ENCODE data around the gene CAPNS1. TPM values are rescaled to one million over a fixed set of nuclear protein-coding genes. Genes with fewer than 3 reads are reported as not detected.

CAPNS1 gene
- total and polyA plus RNA-seq, 3 donors from 2014 or later: 147 to 957 (median 190) TPM

GRCh38 chr19:36136964-36137686, 2.7 kb upstream of the CAPNS1 start:
- H3K4me3 ChIP-seq: no peak overlapping the region
- peaks cover 8% of the 10 kb centered on the region for H3K4me1 ChIP-seq
- 68 to 70% methylated on average over 12 of the region's 12 CpGs for WGBS, 2 donors
- TF ChIP-seq CTCF (IDR thresholded peaks at IDR 0.05): no peak
- TF ChIP-seq POLR2A (IDR thresholded peaks at IDR 0.05): no peak
- H3K27me3 ChIP-seq: no peaks in the 10 kb centered on the region
- H3K9me3 ChIP-seq: no peaks in the 10 kb centered on the region
- intact Hi-C loops (cut with DNase I; ENCODE audit: low total_unique reads): no loop called here
- no peak for DNase-seq
- no peak overlapping the region for H3K27ac ChIP-seq
- no peaks in the 10 kb centered on the region for H3K36me3 ChIP-seq (ENCODE audit: low read depth, missing control alignments)

GRCh38 chr19:36139120-36139472, 770 bp upstream of the CAPNS1 start:
- H3K4me1 ChIP-seq: peaks cover 8% of the 10 kb centered on the region
- 35 to 41% methylated on average over 7 of the region's 7 CpGs for WGBS, 2 donors
- no peak for TF ChIP-seq POLR2A (IDR thresholded peaks at IDR 0.05)
- TF ChIP-seq CTCF (IDR thresholded peaks at IDR 0.05): no peak
- DNase-seq: no peak
- H3K36me3 ChIP-seq (ENCODE audit: low read depth, missing control alignments): no peaks in the 10 kb centered on the region
- no peaks in the 10 kb centered on the region for H3K27me3 ChIP-seq
- intact Hi-C loops (cut with DNase I; ENCODE audit: low total_unique reads): no loop called here
- peak overlapping the region; percentile 87 to 94 for H3K4me3 ChIP-seq
- H3K27ac ChIP-seq: peak overlapping the region; percentile 95 to 96
- no peaks in the 10 kb centered on the region for H3K9me3 ChIP-seq

GRCh38 chr19:36140304-36141038, 605 bp downstream of the CAPNS1 start:
- intact Hi-C loops (cut with DNase I; ENCODE audit: low total_unique reads): no loop called here
- no peak for TF ChIP-seq CTCF (IDR thresholded peaks at IDR 0.05)
- no peak for TF ChIP-seq POLR2A (IDR thresholded peaks at IDR 0.05)
- peak overlapping the region; percentile 87 to 94 for H3K4me3 ChIP-seq
- H3K27me3 ChIP-seq: no peaks in the 10 kb centered on the region
- H3K27ac ChIP-seq: peak overlapping the region; percentile 95 to 96
- H3K9me3 ChIP-seq: no peaks in the 10 kb centered on the region
- no peaks in the 10 kb centered on the region for H3K36me3 ChIP-seq (ENCODE audit: low read depth, missing control alignments)
- peaks cover 8% of the 10 kb centered on the region for H3K4me1 ChIP-seq
- peak; percentile 36 for DNase-seq
- WGBS, 2 donors: 0% methylated on average over 9 to 31 of the region's 31 CpGs

GRCh38 chr19:36141039-36141927, 1.4 kb downstream of the CAPNS1 start:
- Histone ChIP-seq H3K4me3 (peak overlapping the region; percentile 87 to 94), H3K4me1 (peaks cover 8% of the 10 kb centered on the region), H3K9me3 (no peaks in the 10 kb centered on the region), H3K27me3 (no peaks in the 10 kb centered on the region), H3K27ac (peak overlapping the region; percentile 95 to 96), H3K36me3 (ENCODE audit: low read depth, missing control alignments) (no peaks in the 10 kb centered on the region)
- DNase-seq: peak; percentile 91
- 22 to 23% methylated on average over 29 to 34 of the region's 42 CpGs for WGBS, 2 donors
- intact Hi-C loops (cut with DNase I; ENCODE audit: low total_unique reads): no loop called here
- TF ChIP-seq POLR2A (IDR thresholded peaks at IDR 0.05) (peak; percentile 49), CTCF (IDR thresholded peaks at IDR 0.05) (no peak)
